AG08396 (cell line): ENCODE data around the gene ERAP2.
A peak's percentile ranks its signal among the peaks of the same experiment; 100 is the strongest.
"Not testable (repeated sequence)": the region's sequence is repeated elsewhere in the genome, so short reads cannot be mapped to it uniquely, and the experiment has no call there.

Source experiments
- DNase-seq: peaks from one replicate; pipeline ENCODE4 v3.0.0; 2012; ENCODE audit warnings: low spot score, mixed read lengths

ERAP2 gene

DNA sequence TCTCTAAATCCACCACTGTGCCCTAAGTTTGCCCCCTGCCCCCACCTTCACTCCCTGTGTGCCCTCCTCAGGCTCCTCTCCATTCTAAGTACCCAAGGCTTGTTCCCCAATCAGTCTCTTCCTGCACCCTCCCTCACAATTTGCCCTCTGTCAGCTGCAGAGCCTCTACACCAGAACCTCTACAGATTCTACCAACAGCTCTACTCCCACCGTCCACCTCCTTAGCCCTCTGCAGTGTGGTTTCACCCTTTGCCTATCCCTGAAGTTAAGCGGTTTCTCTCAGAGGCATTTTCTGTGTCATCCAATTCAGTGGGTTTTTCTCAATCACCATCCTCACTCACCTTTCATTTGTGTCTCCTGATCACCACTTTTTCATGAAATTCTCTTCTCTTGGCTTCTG, 13.2 kb upstream of the ERAP2 start:
- DNase-seq: no peak

DNA sequence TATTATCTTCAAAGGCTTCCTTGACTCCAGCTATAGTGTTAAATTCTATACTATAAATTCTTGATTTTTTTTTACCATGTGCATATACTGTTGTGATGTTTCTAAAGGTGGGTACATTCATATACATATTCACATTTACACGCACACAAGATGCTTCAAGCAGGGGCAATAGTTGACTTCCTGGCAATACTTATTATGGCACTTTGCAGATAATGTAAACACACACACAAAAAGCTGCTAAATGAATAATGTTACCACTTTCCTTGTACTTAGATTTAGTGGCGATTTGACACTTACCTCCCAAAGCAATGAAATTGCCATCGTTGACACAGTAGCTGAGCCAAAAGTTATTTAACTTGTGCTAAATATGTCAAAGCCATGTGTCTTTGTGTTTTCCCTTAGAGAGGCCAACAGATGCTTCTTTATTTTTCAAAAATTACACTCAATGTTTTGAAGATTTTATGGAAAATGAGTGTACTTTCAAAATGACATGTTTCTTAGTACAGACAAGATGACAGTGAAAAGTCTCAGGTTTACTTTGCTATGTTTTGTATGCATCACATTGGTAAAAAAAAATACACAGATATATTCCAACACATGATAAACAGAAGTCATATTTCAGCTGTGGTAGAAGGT, 12.2 kb upstream of the ERAP2 start:
- DNase-seq: no peak

DNA sequence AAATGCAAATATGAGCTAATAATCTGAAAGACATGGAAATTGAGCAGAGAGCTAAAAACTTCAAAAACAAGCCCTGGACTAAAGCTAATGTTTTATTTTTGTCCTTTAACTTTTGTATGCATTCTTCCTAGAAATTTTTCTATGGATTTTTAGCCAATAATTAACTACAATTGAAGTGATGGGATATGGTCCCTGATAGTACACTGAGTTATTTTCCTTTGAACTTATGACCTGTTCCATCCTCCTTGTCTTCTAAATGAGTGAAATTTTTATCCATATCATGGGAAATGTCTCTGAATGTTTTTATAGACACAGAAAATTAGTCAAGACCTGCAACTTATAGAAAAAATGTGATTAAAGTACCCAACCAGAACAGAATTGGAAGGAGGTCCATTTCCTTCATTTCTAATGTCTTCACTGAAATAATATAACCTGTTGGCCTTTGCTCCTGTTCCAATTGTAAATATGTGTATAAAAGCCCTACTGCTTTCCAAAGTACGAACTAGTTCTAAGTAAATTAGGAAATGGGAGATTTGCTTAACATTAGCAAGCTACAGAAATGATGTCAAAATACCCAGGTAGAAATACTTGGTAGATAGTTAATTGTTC, 11.3 kb upstream of the ERAP2 start:
- no peak for DNase-seq

DNA sequence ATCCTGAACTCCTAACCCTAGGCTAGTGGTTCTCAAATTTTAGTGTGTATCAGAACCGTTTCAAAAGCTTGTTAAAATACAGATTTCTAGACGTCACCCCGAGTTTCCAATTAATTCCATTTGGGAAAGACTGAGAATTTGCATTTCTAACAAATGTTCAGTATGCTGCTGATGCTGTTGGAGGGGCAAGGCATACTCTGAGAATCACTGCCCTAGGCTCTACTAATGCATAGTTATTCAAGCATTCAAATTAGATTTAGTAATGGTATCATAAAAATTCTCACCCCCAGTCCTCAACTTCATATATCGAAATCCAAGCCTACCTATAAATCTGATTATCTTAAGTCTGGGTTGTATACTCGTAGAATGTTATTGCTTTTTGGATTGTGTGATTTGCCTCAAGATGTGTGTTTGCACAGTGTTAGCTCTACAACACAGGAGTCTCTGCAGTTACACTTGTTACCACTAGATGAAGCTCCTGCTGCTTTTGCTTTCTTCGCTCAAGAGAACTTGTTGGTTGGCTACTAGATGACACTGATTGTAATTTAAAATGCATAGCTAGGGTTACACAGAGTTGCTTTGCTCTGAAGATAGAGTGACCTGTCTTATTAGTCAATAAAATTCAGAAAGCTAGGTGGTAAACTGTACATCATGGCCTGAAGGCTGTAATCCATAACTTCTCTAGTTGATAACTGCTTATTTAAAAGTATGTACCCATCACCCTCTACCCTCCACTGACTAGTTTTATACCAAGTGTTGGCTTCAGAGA, 7.5 kb upstream of the ERAP2 start:
- peak; percentile 60 for DNase-seq

DNA sequence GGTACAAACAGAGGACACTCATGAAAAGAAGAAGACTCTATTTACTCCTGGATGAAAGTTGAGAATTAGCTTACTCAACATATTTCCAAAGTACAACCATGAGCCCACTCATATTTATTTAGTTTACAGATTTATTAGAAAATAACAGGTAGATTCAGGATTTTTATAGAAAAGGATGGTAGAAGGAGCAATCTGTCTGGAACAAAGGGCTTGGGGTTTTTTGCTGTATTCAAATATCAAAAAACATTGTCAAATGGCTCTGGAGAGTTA, 7.0 kb upstream of the ERAP2 start:
- DNase-seq: no peak

DNA sequence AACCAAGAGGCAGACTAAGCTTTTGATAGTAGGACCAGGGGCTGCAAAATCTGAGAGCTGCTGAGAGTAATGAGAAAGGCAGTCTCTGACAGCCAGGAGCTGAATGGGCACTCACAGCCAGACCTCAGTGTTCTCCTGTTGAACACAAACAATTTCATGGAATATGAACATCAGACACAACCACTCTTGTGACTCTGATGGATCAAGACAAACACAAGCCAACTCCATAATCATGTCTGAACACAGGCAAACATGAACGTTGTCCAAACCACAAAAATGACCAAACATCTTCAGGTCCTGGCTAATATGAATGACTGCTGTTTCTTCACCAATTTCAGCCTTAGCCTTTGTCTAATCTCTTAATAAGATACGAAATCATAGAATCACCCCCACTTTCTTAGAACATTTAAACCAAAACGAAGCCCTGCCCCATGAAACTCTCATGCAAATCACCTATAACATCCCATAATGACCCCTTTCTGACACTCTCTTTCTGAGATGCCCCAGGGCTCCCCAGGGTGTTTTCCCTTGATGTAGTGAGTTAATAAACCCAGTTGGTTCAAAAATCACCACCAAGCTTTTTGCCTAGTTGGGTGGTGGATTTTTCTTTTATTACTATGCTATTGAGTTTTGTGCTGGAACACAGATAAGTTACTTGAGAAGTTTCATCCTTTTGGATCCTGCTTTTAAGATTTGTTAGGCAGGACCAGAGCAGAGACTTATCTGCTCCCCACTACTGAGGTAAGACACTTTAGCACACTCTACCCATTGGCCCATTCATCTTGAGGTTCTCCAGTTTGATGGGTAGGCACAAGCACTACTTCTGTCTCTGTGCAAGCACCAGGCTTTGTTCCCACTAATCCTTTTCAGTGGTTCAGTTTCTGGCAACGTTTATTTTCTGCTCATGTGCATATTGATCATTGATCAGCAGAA, 5.9 kb upstream of the ERAP2 start:
- DNase-seq: no peak

DNA sequence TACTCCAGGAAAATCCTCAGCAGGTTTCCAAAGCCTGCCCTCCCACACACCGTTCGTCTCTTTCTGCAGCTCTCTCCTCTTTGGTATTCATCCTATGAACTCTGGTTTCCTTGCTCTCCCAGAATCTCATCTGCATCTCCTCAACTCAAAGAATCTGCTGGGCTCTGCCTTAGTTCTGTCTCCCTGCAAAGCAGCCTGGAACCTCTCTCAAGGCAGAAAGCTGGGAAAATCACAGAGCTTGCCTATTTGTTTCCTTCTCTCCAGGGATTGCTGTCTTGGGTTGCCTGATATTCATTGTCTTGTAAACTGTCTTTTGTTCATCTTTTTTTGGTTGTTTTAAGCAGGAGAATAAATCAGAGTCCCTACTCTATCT, 5.3 kb upstream of the ERAP2 start:
- DNase-seq: no peak

DNA sequence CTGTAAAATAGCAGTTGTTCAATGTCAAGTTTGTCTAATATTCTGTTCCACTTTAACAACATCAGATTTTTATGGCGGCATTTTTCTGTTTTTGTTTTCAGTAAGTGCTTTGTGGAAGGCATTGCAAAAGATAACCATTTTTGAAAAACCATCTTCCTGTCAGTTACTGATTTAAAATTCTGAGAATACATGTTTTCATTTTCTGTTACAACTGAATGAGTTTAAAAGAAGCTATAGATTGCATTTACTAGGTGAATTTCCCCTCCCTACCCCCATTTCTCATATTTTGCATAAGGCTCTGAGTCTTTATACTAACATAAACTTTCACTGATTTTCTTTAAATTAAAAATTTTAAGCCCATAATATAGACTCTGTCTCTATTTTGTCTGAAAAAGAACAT, 4.6 kb upstream of the ERAP2 start:
- no peak for DNase-seq

DNA sequence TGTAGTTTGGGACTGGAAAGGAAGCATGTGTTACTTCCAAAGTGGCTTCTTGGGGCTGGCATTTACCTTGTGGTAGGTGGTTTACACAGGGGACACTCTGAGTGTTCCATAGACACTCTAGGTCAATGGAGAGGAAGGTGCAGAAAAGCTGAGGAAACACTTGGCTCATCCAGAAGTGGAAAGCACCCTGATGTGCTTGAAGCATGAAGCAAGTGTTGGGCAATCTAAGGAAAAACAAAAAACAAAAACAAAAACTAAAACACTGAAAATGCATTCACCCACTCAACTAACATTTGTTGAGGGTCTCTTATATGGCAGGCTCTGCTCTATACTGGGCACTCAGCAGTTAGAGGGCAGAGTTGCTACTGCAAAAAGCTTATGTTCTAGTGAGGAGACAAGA, 2.9 kb upstream of the ERAP2 start:
- no peak for DNase-seq

DNA sequence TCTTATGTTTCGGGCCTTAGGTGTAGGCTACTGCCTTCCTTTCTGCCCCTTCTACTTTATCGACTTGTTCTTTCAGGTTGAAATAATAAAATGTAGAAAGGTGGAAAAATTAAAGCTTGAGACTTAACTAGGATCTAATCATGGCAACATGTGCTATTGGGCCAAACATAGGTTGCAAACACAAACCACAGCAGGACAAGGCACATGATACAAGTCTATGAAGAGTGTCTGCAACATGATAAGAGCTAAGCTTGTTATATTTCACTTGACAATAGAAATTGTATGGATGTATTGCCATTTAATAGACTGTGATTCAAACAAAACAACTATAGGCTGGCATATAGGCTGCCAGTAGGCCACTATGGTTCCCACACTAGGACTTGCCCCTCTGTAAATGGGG, 1.7 kb upstream of the ERAP2 start:
- no peak for DNase-seq

DNA sequence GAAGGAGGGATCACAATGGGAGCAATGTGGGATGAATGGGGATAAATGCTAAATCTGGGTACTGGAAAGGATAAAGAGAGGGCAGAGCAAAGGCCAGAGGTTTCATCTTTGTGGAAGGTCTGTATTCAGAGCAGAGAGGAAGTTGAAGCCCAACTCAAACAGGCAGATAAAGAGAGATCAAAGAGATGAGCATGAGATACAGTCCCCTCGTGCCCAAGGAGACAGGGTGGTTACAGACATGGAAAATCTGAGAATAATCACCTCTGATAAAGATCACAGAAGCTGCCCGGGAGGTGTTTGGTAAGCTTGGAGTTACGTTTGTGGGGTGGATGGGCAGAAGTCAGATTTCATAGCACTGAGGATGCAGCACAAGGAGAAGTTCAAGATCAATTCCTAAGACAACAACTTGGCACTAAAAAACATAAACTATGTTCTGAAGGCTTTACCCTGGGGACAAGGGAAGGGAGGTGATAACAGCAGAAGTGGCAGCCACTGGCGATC, 459 bp upstream of the ERAP2 start:
- no peak for DNase-seq

DNA sequence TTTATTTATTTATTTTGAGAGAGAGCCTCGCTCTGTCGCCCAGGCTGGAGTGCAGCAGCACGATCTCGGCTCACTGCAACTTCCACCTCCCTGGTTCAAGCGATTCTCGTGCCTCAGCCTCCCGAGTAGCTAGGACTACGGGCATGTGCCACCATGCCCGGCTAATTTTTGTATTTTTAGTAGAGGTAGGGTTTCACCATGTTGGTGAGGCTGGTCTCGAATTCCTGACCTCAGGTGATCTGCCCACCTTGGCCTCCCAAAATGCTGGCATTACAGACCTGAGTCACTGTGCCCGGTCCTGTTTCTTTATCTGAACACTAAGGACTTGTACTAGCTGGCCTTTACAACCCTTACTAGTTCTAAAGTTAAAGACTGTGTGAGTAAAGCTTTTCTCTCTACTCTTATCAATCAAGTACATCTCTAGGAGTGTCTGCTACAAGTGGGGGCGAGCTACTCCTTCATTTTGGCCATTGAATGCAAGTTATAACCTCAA, 723 bp downstream of the ERAP2 start:
- DNase-seq: not testable (repeated sequence)

DNA sequence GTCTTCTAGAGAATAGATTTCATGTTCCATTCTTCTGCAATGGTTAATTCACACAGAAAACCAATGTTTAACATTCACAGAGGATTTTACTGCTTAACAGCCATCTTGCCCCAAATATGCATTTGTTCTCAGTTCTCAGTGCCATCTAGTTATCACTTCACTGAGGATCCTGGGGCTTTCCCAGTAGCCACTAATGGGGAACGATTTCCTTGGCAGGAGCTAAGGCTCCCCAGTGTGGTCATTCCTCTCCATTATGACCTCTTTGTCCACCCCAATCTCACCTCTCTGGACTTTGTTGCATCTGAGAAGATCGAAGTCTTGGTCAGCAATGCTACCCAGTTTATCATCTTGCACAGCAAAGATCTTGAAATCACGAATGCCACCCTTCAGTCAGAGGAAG, 3.4 kb downstream of the ERAP2 start:
- no peak for DNase-seq

DNA sequence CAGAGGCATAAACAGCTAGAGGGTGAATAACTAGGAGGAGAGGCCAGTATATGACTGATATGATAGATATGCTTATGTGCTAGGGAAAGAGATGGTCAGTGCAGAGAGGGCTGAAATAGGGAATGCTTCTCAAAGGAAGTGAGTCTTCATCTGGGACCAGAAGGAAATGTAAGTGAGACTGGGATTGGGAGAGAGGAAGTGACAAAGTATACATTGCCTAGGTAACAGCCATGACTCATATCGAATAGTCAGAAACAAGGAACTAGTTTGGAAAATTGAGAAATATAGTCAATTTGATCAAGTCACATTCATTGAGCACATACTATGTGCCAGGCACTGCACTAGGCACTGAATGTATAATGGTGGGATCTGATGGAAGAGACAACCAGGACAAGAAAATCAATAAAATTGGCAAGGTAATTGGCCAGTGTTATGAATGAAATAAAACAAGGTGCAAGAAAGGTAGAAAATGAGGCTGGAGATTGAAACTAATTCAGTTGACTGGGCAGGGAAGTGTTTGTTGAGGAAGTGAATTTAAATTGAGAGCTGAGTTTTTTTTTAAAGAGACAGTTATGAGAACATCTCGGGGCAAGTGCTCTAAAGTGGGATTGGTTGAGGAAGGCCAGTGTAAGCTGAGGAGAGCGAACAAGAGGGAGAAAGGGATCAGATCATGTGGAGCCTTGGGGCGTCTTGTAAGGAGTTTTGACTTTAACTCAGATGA, 4.3 kb downstream of the ERAP2 start:
- peak; percentile 20 for DNase-seq

DNA sequence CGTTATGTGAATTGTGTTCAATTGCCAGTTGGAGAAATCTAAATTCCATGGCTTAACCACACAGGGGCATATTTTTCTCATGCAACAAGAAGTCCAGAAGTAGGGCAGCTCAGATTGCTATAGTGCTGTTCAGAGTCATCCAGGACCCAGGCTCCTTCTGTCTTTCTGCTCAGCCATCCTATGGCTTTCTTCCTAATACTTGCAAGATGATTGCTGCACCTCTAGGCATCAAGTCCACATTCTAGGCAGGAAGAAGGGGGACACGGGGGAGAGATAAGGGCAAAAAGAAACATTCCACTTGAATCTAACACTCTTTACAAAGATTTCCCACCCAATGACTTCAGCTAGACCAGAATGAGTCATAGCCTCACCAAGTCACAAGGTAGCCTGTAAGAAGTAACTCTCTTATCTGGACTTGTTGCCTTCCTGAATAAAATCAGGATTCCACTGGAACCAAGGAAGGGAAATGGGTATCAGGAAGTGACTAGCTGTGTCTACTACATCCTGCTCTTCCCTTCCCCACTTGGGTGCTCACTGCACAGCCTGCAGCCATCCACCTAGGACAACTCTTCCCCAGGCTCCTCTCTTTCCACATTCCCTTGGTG, 5.3 kb downstream of the ERAP2 start:
- DNase-seq: peak; percentile 20

DNA sequence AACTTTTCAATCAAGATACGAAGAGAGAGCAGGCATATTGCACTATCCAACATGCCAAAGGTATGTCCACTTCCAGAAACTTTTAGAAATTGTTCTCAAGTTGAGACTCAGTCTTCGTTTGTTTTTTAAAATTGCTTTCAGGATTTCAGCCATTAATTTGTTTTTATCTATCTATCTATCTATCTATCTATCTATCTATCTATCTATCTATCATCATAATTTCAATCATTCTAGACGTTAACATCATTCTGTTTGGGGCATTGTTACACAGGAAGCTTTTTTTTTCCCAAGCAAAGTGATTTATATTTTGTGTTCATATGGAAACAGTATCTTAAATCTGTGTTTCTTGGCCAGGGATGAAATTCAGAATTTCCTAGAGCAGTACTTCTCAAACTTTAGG, 7.6 kb downstream of the ERAP2 start:
- no peak for DNase-seq

DNA sequence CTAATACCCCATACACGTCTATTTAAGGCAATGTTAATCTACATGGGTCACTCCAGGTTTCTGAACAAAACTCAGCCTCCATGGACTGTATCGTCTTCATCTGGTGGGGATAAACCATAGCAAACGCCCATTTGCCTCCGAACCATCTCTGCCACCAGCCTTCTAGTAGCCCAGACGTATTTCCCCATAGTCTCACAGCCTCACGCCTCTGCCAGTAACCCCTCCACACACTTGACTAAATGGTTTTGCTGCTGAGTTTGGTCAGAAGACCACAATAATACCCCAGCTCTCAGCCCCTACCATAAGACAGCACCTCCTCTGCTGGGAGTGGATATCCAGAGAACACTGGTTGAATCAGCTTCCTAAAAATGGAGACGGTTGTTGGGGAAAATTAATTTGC, 8.7 kb downstream of the ERAP2 start:
- DNase-seq: no peak

DNA sequence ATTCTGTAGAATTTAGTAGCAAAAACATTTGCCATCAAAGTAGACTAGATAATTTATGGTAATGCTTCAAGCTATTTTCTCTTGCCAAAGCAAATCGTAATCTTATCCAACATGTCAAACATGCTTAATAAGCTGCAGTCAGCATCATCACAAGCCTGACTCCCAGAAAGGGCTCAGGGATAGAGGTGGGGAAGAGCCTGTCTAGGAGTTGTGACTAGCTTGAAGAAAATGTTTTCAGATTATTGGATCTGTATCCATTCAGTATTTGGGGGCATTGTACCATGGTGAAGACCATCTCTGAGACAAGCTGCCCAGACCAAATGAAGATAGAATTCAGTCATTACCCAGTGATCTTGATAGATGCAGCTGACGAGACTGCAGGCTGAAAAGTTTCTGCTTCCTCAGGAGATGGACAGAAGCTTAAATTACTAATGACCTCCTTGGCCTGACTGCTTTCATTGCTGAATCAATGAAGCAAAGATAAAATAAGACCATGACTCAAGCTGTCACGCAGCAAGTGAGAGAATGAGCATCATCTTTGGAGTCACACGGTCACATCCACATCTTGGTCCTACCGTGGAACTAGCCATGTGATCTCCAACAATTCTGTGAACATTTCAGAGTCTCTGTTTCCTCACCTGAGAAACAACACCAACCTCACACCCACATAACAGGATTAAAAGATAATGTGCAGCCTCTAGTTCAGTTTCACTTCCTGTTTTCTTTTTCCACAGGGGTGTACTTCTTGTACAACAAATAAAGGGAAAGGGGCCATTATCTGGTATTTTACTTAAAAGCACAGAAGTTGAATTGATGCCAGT, 9.4 kb downstream of the ERAP2 start:
- no peak for DNase-seq

DNA sequence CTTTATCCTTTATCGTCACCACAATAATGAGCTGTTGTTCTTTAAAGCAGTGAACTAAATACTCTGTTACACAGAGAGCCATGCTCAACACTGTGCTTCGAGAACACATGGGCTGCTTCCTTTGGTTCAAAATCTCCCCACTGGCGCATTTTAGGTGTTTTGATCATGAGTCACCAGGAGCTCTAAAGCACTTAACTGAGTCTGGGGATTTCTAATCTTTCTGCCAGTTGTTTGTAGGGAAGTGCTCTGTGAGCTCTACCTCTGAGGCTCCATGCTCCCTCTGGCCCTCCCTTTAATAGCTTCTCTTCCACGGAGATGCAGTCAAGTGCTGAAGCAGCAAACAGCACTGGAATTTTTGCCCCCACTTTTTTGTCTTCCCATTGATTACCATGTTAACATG, 17.0 kb downstream of the ERAP2 start:
- DNase-seq: no peak

DNA sequence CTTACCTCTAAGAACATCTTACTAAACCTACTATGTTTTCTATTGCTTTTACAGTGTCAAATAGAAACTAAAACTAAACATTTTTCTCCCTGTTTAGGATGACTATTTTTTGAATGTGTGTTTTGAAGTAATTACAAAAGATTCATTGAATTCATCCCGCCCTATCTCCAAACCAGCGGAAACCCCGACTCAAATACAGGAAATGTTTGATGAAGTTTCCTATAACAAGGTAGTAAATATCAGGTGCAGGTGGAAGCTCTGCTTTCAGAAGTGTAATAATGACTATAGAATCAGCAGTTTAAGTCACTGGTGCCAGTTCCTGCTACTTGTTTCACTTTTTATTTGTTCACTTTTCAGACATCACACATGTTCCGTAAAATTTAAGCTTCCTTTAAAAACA, 20.0 kb downstream of the ERAP2 start:
- no peak for DNase-seq
